Heart left ventricle (tissue), 16 donors: Measurements from ENCODE around the gene GOSR2. TPM values are rescaled to one million over a fixed set of nuclear protein-coding genes. Genes with fewer than 3 reads are reported as not detected.

Experiments
- ATAC-seq, 4 donors: fragments of 200-7000 bp; cut with Tn5 transposase; one replicate each; pipeline ENCODE4 v1.9.1; 2020 to 2022; ENCODE audit warnings: moderate library complexity in 4 of 4, mild to moderate bottlenecking in 3 of 4, moderate number of reproducible peaks in 1 of 4
- DNase-seq, 5 donors: peaks; one replicate each; pipeline ENCODE4 v3.0.0-alpha.2; 2020
- H3K27ac ChIP-seq, 12 donors: fragments of 200-600 bp; sonication (generic) in 4 of 12; one replicate each; pipeline versions ENCODE4 v1.5.0 to v1.8.0; 2016 to 2022; ENCODE audit warnings: mild to moderate bottlenecking in 2 of 12
- H3K27me3 ChIP-seq, 9 donors: fragments of 200-600 bp; sonication (generic) in 2 of 9; one replicate each; pipeline versions ENCODE4 v1.5.1 to v1.8.0; 2016 to 2022; ENCODE audit warnings: mild to moderate bottlenecking in 3 of 9
- H3K36me3 ChIP-seq, 9 donors: fragments of 200-600 bp; sonication (generic) in 2 of 9; one replicate each; pipeline versions ENCODE4 v1.5.0 to v1.8.0; 2018 to 2022; ENCODE audit warnings: mild to moderate bottlenecking in 2 of 9
- H3K4me1 ChIP-seq, 12 donors: fragments of 200-600 bp; sonication (generic) in 4 of 12; one replicate each; pipeline versions ENCODE4 v1.5.0 to v1.8.0; 2016 to 2022; ENCODE audit warnings: mild to moderate bottlenecking in 3 of 12
- H3K4me3 ChIP-seq, 12 donors: fragments of 200-600 bp; sonication (generic) in 4 of 12; one replicate each; pipeline versions ENCODE4 v1.5.0 to v1.8.0; 2017 to 2022; ENCODE audit warnings: mild to moderate bottlenecking in 9 of 12, moderate library complexity in 4 of 12
- H3K9me3 ChIP-seq, 12 donors: fragments of 200-600 bp; sonication (generic) in 4 of 12; one replicate each; pipeline versions ENCODE4 v1.5.0 to v1.8.0; 2016 to 2022; ENCODE audit warnings: mild to moderate bottlenecking in 1 of 12
- CTCF ChIP-seq, 12 donors: fragments of 200-600 bp; sonication (generic) in 4 of 12; IDR thresholded peaks; one replicate each; pipeline versions ENCODE4 v1.5.0 to v1.8.0; 2018 to 2022; ENCODE audit warnings: antibody characterized with exemption in 12 of 12, mild to moderate bottlenecking in 5 of 12
- POLR2A ChIP-seq, 2 donors: fragments of 450-650 bp; IDR thresholded peaks; one replicate each; pipeline ENCODE4 v1.6.1; 2017; ENCODE audit warnings: antibody characterized with exemption in 2 of 2, mild to moderate bottlenecking in 2 of 2, moderate library complexity in 2 of 2
- WGBS, 4 donors: extraction: QIAGEN DNeasy Blood & Tissue Kit in 2 of 4; methylation state at CpG; one replicate each; pipeline versions ENCODE4 v1.1.5 to v1.1.7; 2013 to 2018; 5-methylcytosine and 5-hydroxymethylcytosine counted together
- intact Hi-C, 10 donors: fragments of 100-400 bp; cut with DNase I; formaldehyde crosslinking; loops; one replicate each; pipeline versions ENCODE4 v1.11.1 to v1.14.2; 2022
- polyA plus RNA-seq, 2 donors: library from polyadenylated mRNA; stranded (reverse); fragments of 200-250 nt; gene quantifications; one replicate each; pipeline ENCODE4 v1.2.3, GENCODE V29; 2013
- total RNA-seq, 9 donors: library from RNA; depleted of rRNA in 2 of 9; stranded (reverse); fragments of >200 nt in 2 of 9; fragmentation: NEBNext Ultra II Directional in 3 of 9; extraction: Animal tissue kit (Norgen Biotek cat#: 25700) in 3 of 9; gene quantifications; one replicate each; pipeline versions ENCODE4 v1.1.0 to v1.2.4, GENCODE V29; 2016 to 2023
- donor health status: ischemic (EF 13 %, LVEDD 7.1; RV severe dilation, severe dysfunction).
- donor health status: healthy with polysubstance abuse.
- donor health status: DM: no; HTN: yes; CAD: no.
- donor health status: DM: no; HTN: no; CAD: no.
- donor health status: ischemic (EF 25% LVEDD 6.9; RV normal size, moderate dysfunction).
- donor health status: ischemic (EF 25% LVEDD 5.7; RV mildly dilated, moderate dysfunction).
- donor health status: healthy.
- donor health status: DM: yes; HTN: yes; CAD: no.
- donor health status: ischemic (EF 35%, LVEDD 5.7; RV mildly dilated, moderate dysfunction).
- donor health status: nonischemic (EF 11% LVEDD 7.7; RV severe dilation, severe dysfunction).
- donor health status: DM: yes; HTN: yes; CAD: no.
- donor health status: PGD.
- donor health status: ischemic (EF 29% LVEDD 5.4; RV normal size, mild dysfunction).
- donor health status: nonischemic (EF 23%, LVEDD 6.1; RV moderate dilation, normal function).

GOSR2 gene
- total and polyA plus RNA-seq, 11 donors = 20.9 to 55.1 (median 38.4) TPM

GRCh38 chr17:46979147-46979863, 56.3 kb downstream of the GOSR2 start, which contains the start of gene RPRML:
Gene RPRML (minus strand): TSS chr17:46979253. CDS start chr17:46979007, 246 bp downstream.
- H3K4me3 ChIP-seq = peak within 1 kb of the TSS; percentile 50 to 66 (median 62)
- ATAC-seq (peak in 3 of 4 donors; percentile 65 to 77 (median 68)), DNase-seq (peak; percentile 25 to 74 (median 35))
- peaks cover 0 to 28% (median 16%) of the 10 kb centered on the region in 12 donors for H3K4me1 ChIP-seq
- intact Hi-C loops = no loop called here
- 1 to 3% (median 2%) methylated on average over 16 to 57 of the region's 57 CpGs for whole genome bisulfite sequencing, 4 donors
- peaks cover 10 to 44% (median 25%) of the 10 kb centered on the region in 9 donors for H3K27me3 ChIP-seq
- H3K27ac ChIP-seq = peak within 1 kb of the TSS in 1 of 12 donors; percentile 27
- TF ChIP-seq CTCF (IDR thresholded peaks at IDR 0.05) (peak in 1 of 12 donors; percentile 14), POLR2A (IDR thresholded peaks at IDR 0.05) (no peak)
- no peaks in the 10 kb centered on the region for H3K36me3 ChIP-seq
- no peaks in the 10 kb centered on the region for H3K9me3 ChIP-seq

GRCh38 chr17:46982577-46982976, 59.6 kb downstream of the GOSR2 start:
- Histone ChIP-seq H3K4me3 (no peak overlapping the region), H3K36me3 (no peaks in the 10 kb centered on the region), H3K9me3 (no peaks in the 10 kb centered on the region), H3K4me1 (peaks cover 0 to 27% (median 16%) of the 10 kb centered on the region in 12 donors), H3K27ac (no peak overlapping the region), H3K27me3 (peaks cover 10 to 36% (median 17%) of the 10 kb centered on the region in 9 donors)
- ATAC-seq (no peak), DNase-seq (no peak)
- TF ChIP-seq CTCF (IDR thresholded peaks at IDR 0.05) (no peak), POLR2A (IDR thresholded peaks at IDR 0.05) (no peak)
- intact Hi-C loops = no loop called here
- 90 to 94% (median 93%) methylated on average over 6 of the region's 6 CpGs for WGBS, 4 donors

- H3K27me3 ChIP-seq = peaks cover 2 to 24% (median 6%) of the 10 kb centered on the region in 9 donors
- intact Hi-C loops = no loop called here
- 46 to 64% (median 58%) methylated on average over 5 to 6 of the region's 6 CpGs for WGBS, 4 donors
- no peaks in the 10 kb centered on the region for H3K36me3 ChIP-seq
- H3K27ac ChIP-seq = peak overlapping the region in 6 of 12 donors; percentile 24 to 72 (median 49)
- no peak overlapping the region for H3K4me3 ChIP-seq
- ATAC-seq (no peak), DNase-seq (no peak)
- no peak for TF ChIP-seq POLR2A (IDR thresholded peaks at IDR 0.05)
- no peak for TF ChIP-seq CTCF (IDR thresholded peaks at IDR 0.05)
- peaks cover 0 to 16% (median 6%) of the 10 kb centered on the region in 12 donors for H3K4me1 ChIP-seq
- H3K9me3 ChIP-seq = no peaks in the 10 kb centered on the region
Measured at GRCh38 chr17:46983782-46984181, 60.8 kb downstream of the GOSR2 start.

- peak; percentile 89 to 98 (median 92) for ATAC-seq
- 38 to 65% (median 47%) methylated on average over 6 of the region's 6 CpGs for WGBS, 4 donors
Measured at GRCh38 chr17:46984341-46984740, 61.4 kb downstream of the GOSR2 start.

More at GRCh38 chr17:46984341-46984740, 61.4 kb downstream of the GOSR2 start:
- H3K36me3 ChIP-seq = no peaks in the 10 kb centered on the region
- intact Hi-C loops = no loop called here
- DNase-seq = peak in 4 of 5 donors; percentile 34 to 65 (median 57)
- no peaks in the 10 kb centered on the region for H3K9me3 ChIP-seq
- H3K4me1 ChIP-seq = peaks cover 0 to 14% (median 4%) of the 10 kb centered on the region in 12 donors
- TF ChIP-seq CTCF (IDR thresholded peaks at IDR 0.05) (no peak), POLR2A (IDR thresholded peaks at IDR 0.05) (no peak)
- H3K4me3 ChIP-seq = no peak overlapping the region
- H3K27ac ChIP-seq = peak overlapping the region in 9 of 12 donors; percentile 35 to 72 (median 58)
- H3K27me3 ChIP-seq = peaks cover 0 to 19% (median under 1%) of the 10 kb centered on the region in 9 donors
